Lung (tissue), 12 donors: ENCODE data around the gene MED27. TPM values are rescaled to one million over a fixed set of nuclear protein-coding genes. Genes with fewer than 3 reads are reported as not detected.

Experiments used
- ATAC-seq: fragments of 200-7000 bp; cut with Tn5 transposase; one replicate; pipeline ENCODE4 v1.9.1; 2020; ENCODE audit warnings: moderate number of reproducible peaks; ENCODE audit not compliant: insufficient read depth, low FRiP score
- DNase-seq, 3 donors: peaks; one replicate each; pipeline ENCODE4 v3.0.0-alpha.2; 2013 to 2017
- H3K27ac ChIP-seq, 2 donors: one replicate each; pipeline ENCODE4 v1.5.1; 2013; ENCODE audit warnings: mild to moderate bottlenecking in 2 of 2, moderate library complexity in 2 of 2, control low read depth in 1 of 2, inconsistent platforms in 1 of 2, low read depth in 1 of 2, low read length in 1 of 2
- H3K27me3 ChIP-seq, 3 donors: one replicate each; pipeline ENCODE4 v1.5.1; 2013; ENCODE audit warnings: low read length in 2 of 3; ENCODE audit not compliant: control insufficient read depth in 3 of 3, insufficient read depth in 3 of 3
- H3K36me3 ChIP-seq, 4 donors: one replicate each; pipeline ENCODE4 v1.5.1; 2013; ENCODE audit warnings: low read length in 4 of 4, mild to moderate bottlenecking in 1 of 4, moderate library complexity in 1 of 4; ENCODE audit not compliant: control insufficient read depth in 4 of 4, insufficient read depth in 4 of 4
- H3K4me1 ChIP-seq, 5 donors: one replicate each; pipeline ENCODE4 v1.5.1; 2013; ENCODE audit warnings: low read length in 5 of 5, mild to moderate bottlenecking in 2 of 5, moderate library complexity in 1 of 5; ENCODE audit not compliant: control insufficient read depth in 5 of 5, insufficient read depth in 5 of 5
- H3K4me3 ChIP-seq: one replicate; pipeline ENCODE4 v1.5.1; 2013; ENCODE audit warnings: mild to moderate bottlenecking, control low read depth, moderate library complexity
- H3K9ac ChIP-seq, 2 donors: one replicate each; pipeline ENCODE4 v1.5.1; 2013; ENCODE audit warnings: low read length in 2 of 2, control low read depth in 1 of 2; ENCODE audit not compliant: insufficient read depth in 1 of 2
- H3K9me3 ChIP-seq, 4 donors: one replicate each; pipeline ENCODE4 v1.5.1; 2013; ENCODE audit warnings: low read length in 3 of 4, mild to moderate bottlenecking in 1 of 4, moderate library complexity in 1 of 4; ENCODE audit not compliant: control insufficient read depth in 4 of 4, insufficient read depth in 3 of 4
- CTCF ChIP-seq: IDR thresholded peaks from 2 replicates; pipeline ENCODE4 v1.5.1; 2012; ENCODE audit warnings: mild to moderate bottlenecking; ENCODE audit errors: control extremely low read depth, extremely low read depth
- WGBS, 2 donors: extraction: QIAGEN DNeasy Blood & Tissue Kit; methylation state at CpG; one replicate each; pipeline ENCODE4 v1.1.7; 2013; 5-methylcytosine and 5-hydroxymethylcytosine counted together
- polyA plus RNA-seq, 2 donors: library from polyadenylated mRNA; stranded (reverse); fragments of 200-250 nt; gene quantifications; one replicate each; pipeline ENCODE4 v1.2.1, GENCODE V29; 2013
- total RNA-seq, 2 donors: library from RNA; depleted of rRNA in 1 of 2; stranded (reverse); fragments of >200 nt in 1 of 2; gene quantifications; one replicate each; pipeline ENCODE4 v1.2.1, GENCODE V29; 2014 to 2021
- donor health status: control.
- donor health status: control.
- donor health status: Bipolar disorder and iron deficiency.
- donor health status: healthy.
- donor health status: DM: yes; HTN: yes; CAD: no.

MED27 gene
- total and polyA plus RNA-seq, 4 donors, result 9.8 to 22.3 (median 16.7) TPM

DNA sequence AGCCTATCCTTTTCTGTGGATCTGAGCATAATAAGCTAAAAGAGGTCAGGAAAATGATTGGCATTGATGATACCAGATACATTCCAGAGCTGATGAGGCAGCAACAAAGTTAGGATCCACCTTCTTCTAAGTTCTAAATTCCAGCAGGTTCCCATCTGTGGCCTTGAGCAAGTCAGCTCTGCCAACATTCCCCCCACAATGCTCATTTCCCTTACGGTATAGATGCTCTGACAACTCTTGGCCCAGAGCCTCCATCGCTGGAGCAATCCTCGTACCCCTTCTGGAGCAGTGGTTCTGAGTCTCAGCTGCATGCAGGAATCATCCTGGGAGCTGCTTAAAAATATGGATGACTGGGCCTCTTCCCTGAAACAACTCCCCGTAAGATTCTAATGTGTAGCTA lies 78.1 kb downstream of the MED27 start:
- ATAC-seq, result no peak

GRCh38 chr9:132000659-132001058 lies 79.0 kb downstream of the MED27 start:
- no peak for DNase-seq
- Histone ChIP-seq H3K27me3 (no peaks in the 10 kb centered on the region), H3K9ac (no peak overlapping the region), H3K9me3 (no peaks in the 10 kb centered on the region), H3K27ac (no peak overlapping the region), H3K36me3 (no peaks in the 10 kb centered on the region), H3K4me1 (peaks cover 3 to 21% (median 12%) of the 10 kb centered on the region in 5 donors), H3K4me3 (no peak overlapping the region)
- no peak for TF ChIP-seq CTCF
- ATAC-seq, result no peak
- 97% methylated on average over 3 of the region's 3 CpGs for WGBS, 2 donors

More for the DNA sequence above, 78.1 kb downstream of the MED27 start:
- H3K27me3 ChIP-seq, result no peaks in the 10 kb centered on the region
- DNase-seq, result no peak
- no peak overlapping the region for H3K9ac ChIP-seq
- TF ChIP-seq CTCF, result no peak
- H3K27ac ChIP-seq, result no peak overlapping the region
- no peaks in the 10 kb centered on the region for H3K9me3 ChIP-seq
- H3K4me3 ChIP-seq, result no peak overlapping the region
- peaks cover 3 to 17% (median 12%) of the 10 kb centered on the region in 5 donors for H3K4me1 ChIP-seq
- WGBS, 2 donors, result 95 to 96% methylated on average over 4 of the region's 4 CpGs
- H3K36me3 ChIP-seq, result no peaks in the 10 kb centered on the region

- Histone ChIP-seq H3K27me3 (no peaks in the 10 kb centered on the region), H3K4me3 (no peak overlapping the region), H3K27ac (no peak overlapping the region), H3K36me3 (peaks cover 0 to under 1% (median 0%) of the 10 kb centered on the region in 4 donors), H3K9ac (no peak overlapping the region), H3K4me1 (peaks cover 3 to 21% (median 12%) of the 10 kb centered on the region in 5 donors), H3K9me3 (no peaks in the 10 kb centered on the region)
- DNase-seq (no peak), ATAC-seq (no peak)
- 86 to 95% methylated on average over 4 of the region's 4 CpGs for WGBS, 2 donors
- TF ChIP-seq CTCF, result no peak
Observed at GRCh38 chr9:131999692-132000551, 79.7 kb downstream of the MED27 start.
